Common myeloid progenitor, CD34-positive (primary cell): ENCODE measurements around the gene USP47.

Experiments used
- CTCF ChIA-PET: fragments of 350-600 bp; sonication (Branson Sonifier 250); formaldehyde crosslinking; loops from one replicate; lab custom pipeline; 2021; ENCODE audit warnings: antibody characterized with exemption; lab: Charles Lee
- POLR2A ChIA-PET: fragments of 350-600 bp; sonication (Branson Sonifier 250); formaldehyde crosslinking; loops from one replicate; lab custom pipeline; 2021; ENCODE audit warnings: antibody characterized with exemption; lab: Charles Lee
- DNase-seq, 3 donors: peaks; one replicate each; pipeline versions ENCODE4 v3.0.0 to v3.0.0-alpha.2; 2013
- H3K27ac ChIP-seq, 2 experiments: 1 replicate in 1 of 2; 2 replicates in 1 of 2; pipeline ENCODE4 v1.7.0; 2013; ENCODE audit warnings: inconsistent platforms in 2 of 2, low read length in 2 of 2, mild to moderate bottlenecking in 2 of 2, low read depth in 1 of 2, moderate library complexity in 1 of 2; ENCODE audit not compliant: severe bottlenecking in 2 of 2, insufficient read depth in 1 of 2, poor library complexity in 1 of 2
- H3K27me3 ChIP-seq, 5 experiments: replicated peaks in 2 of 5; 1 replicate in 3 of 5; 2 replicates in 2 of 5; pipeline versions ENCODE4 v1.6.1 to v1.7.0; 2013; ENCODE audit warnings: low read length in 4 of 5, mild to moderate bottlenecking in 2 of 5, moderate library complexity in 2 of 5, inconsistent platforms in 1 of 5; ENCODE audit not compliant: insufficient read depth in 5 of 5, control insufficient read depth in 4 of 5
- H3K36me3 ChIP-seq, 4 experiments: 1 replicate in 2 of 4; 2 replicates in 2 of 4; pipeline versions ENCODE4 v1.6.1 to v1.7.0; 2013; ENCODE audit warnings: low read length in 3 of 4, control low read depth in 1 of 4, mild to moderate bottlenecking in 1 of 4; ENCODE audit not compliant: control insufficient read depth in 4 of 4, insufficient read depth in 4 of 4
- H3K4me1 ChIP-seq, 4 experiments: 1 replicate in 3 of 4; 2 replicates in 1 of 4; pipeline versions ENCODE4 v1.6.1 to v1.7.1; 2013; ENCODE audit warnings: low read length in 3 of 4, mild to moderate bottlenecking in 3 of 4, control low read depth in 1 of 4, inconsistent platforms in 1 of 4, moderate library complexity in 1 of 4; ENCODE audit not compliant: control insufficient read depth in 4 of 4, insufficient read depth in 4 of 4; ENCODE audit errors: control extremely low read depth in 1 of 4
- H3K4me3 ChIP-seq, 7 experiments: 1 replicate in 4 of 7; 2 replicates in 3 of 7; pipeline versions ENCODE4 v1.5.1 to v1.7.0; 2013; ENCODE audit warnings: mild to moderate bottlenecking in 7 of 7, low read length in 6 of 7, moderate library complexity in 6 of 7, inconsistent platforms in 2 of 7, low read depth in 2 of 7, control low read depth in 1 of 7; ENCODE audit not compliant: insufficient read depth in 4 of 7, control insufficient read depth in 1 of 7; ENCODE audit errors: extremely low read depth in 1 of 7
- H3K9me3 ChIP-seq, 5 experiments: 1 replicate in 4 of 5; 2 replicates in 1 of 5; pipeline versions ENCODE4 v1.6.1 to v1.7.1; 2013; ENCODE audit warnings: low read length in 4 of 5, mild to moderate bottlenecking in 2 of 5, inconsistent platforms in 1 of 5, low read depth in 1 of 5, moderate library complexity in 1 of 5; ENCODE audit not compliant: control insufficient read depth in 4 of 5, insufficient read depth in 2 of 5; ENCODE audit errors: control extremely low read depth in 1 of 5
- WGBS: methylation state at CpG from one replicate; pipeline ENCODE4 v1.1.5; 2013; ENCODE audit not compliant: insufficient coverage; 5-methylcytosine and 5-hydroxymethylcytosine counted together

The USP47 gene

DNA sequence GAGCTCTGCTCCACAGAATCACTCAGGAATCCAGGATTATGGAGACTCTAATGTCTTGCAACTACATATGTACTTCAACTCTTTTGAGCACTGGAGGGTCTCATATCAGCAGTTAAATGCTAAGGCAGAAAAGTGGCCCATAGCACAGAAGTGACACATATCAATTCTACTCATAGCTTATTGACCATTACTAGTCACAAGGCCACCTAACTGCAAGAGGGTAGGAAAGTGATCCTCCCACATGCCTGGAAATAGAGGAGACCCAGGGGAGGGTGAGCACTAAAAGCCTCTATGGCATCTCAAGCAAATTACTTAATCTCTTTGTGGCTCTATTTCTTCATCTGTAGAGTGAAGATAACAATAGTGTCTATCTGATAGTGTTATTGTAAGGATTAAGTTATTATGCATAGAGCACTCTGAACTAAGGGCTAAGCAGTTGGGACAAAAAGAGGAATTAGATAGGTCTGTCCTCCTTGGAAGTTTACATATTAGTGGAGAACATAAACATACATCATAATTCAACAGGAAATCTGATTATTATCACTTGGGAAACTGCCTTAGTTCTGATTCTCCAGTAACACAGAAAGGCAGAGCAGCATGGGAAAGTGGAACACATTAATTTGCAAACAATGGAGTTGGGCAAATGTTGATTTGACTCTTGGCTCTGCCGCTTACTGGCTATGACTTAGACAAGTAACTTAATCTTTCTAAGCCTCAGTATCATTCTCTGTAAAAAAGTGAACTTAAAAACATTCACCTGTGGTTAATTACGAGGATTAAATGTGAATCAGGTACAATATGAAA lies 25.1 kb upstream of the USP47 start:
- ChIA-PET CTCF (interaction anchor here (0.7 kb wide), 1 partner anchor 55 kb away, joined by 3 read pairs; no protein-coding TSS in a partner anchor), POLR2A (no interaction called here)
- H3K36me3 ChIP-seq, result no peaks in the 10 kb centered on the region
- 100% methylated on average over 1 of the region's 2 CpGs for whole genome bisulfite sequencing
- no peaks in the 10 kb centered on the region for H3K4me1 ChIP-seq
- no peak overlapping the region for H3K4me3 ChIP-seq
- no peak overlapping the region for H3K27ac ChIP-seq
- no peaks in the 10 kb centered on the region for H3K9me3 ChIP-seq
- no peaks in the 10 kb centered on the region for H3K27me3 ChIP-seq
- DNase-seq, result no peak

DNA sequence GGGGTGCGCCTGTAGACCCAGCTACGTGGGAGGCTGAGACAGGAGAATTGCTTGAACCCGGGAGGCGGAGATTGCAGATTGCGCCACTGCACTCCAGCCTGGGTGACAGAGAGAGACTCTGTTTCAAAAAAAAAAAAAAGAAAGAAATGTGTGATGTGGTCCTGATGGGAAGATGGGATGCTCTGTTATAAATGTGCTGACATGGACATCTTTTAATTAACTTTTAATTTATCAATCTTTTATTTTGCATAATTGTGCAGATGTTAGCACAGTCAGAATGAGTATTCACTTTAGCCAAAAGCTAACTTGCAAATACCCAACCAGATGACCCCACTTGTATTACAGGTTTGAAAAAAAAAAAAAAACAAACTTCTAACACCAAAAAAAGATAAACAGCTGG lies 23.8 kb upstream of the USP47 start:
- ChIA-PET POLR2A (no interaction called here), CTCF (interaction anchor here (0.7 to 1.7 kb wide), 5 partner anchors 10 to 463 kb away, joined by 3 to 6 read pairs (median 4); no protein-coding TSS in a partner anchor)
- no peaks in the 10 kb centered on the region for H3K27me3 ChIP-seq
- no peak overlapping the region for H3K27ac ChIP-seq
- H3K4me3 ChIP-seq, result no peak overlapping the region
- DNase-seq, result no peak
- no peaks in the 10 kb centered on the region for H3K9me3 ChIP-seq
- H3K36me3 ChIP-seq, result no peaks in the 10 kb centered on the region
- 98% methylated on average over 4 of the region's 5 CpGs for WGBS
- no peaks in the 10 kb centered on the region for H3K4me1 ChIP-seq

DNA sequence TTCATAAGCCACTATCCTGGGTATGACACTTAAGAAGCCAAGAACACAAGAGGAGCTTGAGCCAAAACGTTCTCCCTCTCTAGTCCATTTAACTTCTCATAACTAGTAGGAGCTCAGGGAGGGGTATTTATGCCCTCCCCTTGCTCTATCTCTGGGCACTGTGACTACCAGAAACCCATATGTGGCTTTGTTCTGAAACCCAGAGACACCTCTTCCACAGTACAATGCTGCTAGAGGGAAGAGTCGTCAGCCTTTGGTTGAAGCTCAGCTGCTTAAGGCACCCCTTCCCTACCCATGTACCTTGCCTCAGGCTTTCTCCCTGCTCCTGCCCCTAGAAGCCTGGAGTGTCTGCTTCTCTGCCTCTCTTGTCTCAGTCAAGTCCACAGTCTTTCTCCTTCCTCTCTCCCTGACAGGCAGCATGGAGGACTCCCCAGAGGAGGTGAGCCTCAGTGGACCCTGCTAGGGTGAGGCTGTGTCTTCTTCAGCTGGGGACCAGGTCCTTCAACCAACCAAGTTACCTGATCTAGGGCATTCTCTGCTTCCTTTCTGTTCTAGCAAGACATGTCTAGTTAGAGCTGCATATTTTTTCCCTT lies 23.1 kb upstream of the USP47 start:
- no peak overlapping the region for H3K4me3 ChIP-seq
- no peaks in the 10 kb centered on the region for H3K9me3 ChIP-seq
- no peaks in the 10 kb centered on the region for H3K36me3 ChIP-seq
- WGBS, result 100% methylated on average over 2 of the region's 2 CpGs
- POLR2A ChIA-PET, result no interaction called here
- H3K27me3 ChIP-seq, result no peaks in the 10 kb centered on the region
- no peak overlapping the region for H3K27ac ChIP-seq
- CTCF ChIA-PET, result interaction anchor here (1.4 to 1.7 kb wide), 4 partner anchors 11 to 462 kb away, joined by 3 to 6 read pairs (median 4); no protein-coding TSS in a partner anchor
- no peak for DNase-seq
- no peaks in the 10 kb centered on the region for H3K4me1 ChIP-seq

DNA sequence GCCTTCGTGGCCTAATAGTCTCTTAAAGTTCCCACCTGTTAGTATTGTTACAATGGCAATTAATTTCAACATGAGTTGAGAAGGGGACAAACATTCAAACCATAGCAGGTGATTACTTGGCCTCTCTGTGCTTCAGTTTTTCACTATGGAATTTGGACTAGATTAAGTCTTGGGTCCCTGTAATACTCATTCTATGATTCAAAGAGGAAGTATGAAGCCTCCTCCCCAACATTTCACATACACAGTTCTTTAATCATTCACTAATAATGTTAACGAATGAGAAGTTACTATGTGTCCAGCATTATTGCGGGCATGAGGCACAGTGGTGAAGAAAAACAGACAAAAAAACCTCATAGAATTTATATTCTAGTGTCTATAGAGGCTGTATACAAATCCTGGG lies 19.9 kb upstream of the USP47 start:
- no peak for DNase-seq
- H3K4me1 ChIP-seq, result no peaks in the 10 kb centered on the region
- CTCF ChIA-PET, result no interaction called here
- H3K9me3 ChIP-seq, result no peaks in the 10 kb centered on the region
- POLR2A ChIA-PET, result no interaction called here
- H3K27me3 ChIP-seq, result no peaks in the 10 kb centered on the region
- 100% methylated on average over 1 of the region's 3 CpGs for WGBS
- no peaks in the 10 kb centered on the region for H3K36me3 ChIP-seq
- H3K4me3 ChIP-seq, result no peak overlapping the region
- no peak overlapping the region for H3K27ac ChIP-seq

DNA sequence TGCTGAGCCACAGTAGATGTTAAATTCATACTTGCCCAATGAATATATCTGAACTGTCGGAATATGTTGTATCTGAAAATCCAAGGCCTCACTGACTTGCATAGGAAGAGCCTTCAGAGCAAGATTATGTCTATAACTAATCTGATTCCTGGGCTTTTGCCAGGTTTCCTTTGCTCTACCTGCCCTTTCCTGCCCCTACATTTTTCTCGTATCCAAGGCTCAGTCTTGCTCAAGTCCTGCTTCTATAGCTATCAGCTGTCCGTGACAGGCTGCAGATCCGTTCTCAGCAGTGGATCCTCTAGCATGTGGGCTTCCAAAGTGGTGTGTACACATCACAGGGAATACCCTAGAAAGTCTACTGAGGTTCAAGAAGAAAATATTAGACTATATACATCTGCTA lies 18.8 kb upstream of the USP47 start:
- ChIA-PET CTCF (no interaction called here), POLR2A (no interaction called here)
- WGBS, result 100% methylated on average over 2 of the region's 4 CpGs

DNA sequence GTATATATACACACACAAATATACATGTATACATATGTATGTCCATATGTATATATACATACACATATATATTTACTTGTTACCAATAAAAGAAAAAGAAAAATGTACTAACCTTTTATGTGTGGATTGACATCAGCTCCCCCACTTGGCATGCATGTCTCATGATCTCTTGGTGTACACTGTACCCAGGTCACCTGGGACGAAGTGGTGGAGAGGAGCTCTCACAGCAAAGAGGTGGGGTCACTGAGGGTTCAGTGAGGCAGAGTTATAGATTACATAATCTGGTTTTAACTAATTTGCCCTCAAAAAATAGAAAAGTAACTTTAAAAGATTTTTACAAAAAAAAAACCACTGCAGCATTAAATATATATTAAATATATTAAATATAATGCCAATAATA lies 15.5 kb upstream of the USP47 start:
- no peak for DNase-seq
- ChIA-PET POLR2A (no interaction called here), CTCF (interaction anchor here (0.7 kb wide), 1 partner anchor 17 kb away, joined by 3 read pairs; no protein-coding TSS in a partner anchor)
- Histone ChIP-seq H3K4me1 (no peaks in the 10 kb centered on the region), H3K36me3 (no peaks in the 10 kb centered on the region), H3K4me3 (no peak overlapping the region), H3K27me3 (no peaks in the 10 kb centered on the region), H3K9me3 (no peaks in the 10 kb centered on the region), H3K27ac (no peak overlapping the region)
- WGBS, result no CpG with 5 or more reads among the region's 1 CpG

More for the DNA sequence above, 18.8 kb upstream of the USP47 start:
- Histone ChIP-seq H3K36me3 (no peaks in the 10 kb centered on the region), H3K4me1 (no peaks in the 10 kb centered on the region), H3K27me3 (no peaks in the 10 kb centered on the region), H3K9me3 (no peaks in the 10 kb centered on the region), H3K4me3 (no peak overlapping the region), H3K27ac (no peak overlapping the region)
- DNase-seq, result no peak

DNA sequence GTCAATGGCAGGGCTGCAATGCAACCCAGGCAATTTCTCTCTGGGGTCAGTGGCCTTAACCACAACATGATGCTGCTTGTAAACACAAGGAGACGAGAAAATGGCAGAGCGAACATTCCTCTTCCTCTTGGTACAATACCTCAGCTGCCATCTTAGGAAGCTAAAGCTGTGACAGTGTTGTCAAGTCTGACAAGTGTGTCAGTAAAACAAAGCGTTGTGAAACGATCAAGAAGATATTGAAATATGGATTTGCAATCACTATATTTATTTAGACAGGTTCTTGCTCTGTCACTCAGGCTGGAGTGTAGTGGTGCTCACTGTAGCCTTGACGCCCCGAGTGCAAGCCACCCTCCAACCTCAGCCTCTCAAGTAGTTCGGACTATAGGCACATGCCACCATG lies 14.5 kb upstream of the USP47 start:
- no peak for DNase-seq
- WGBS, result 100% methylated on average over 6 of the region's 7 CpGs
- no peaks in the 10 kb centered on the region for H3K9me3 ChIP-seq
- no peaks in the 10 kb centered on the region for H3K4me1 ChIP-seq
- H3K4me3 ChIP-seq, result no peak overlapping the region
- ChIA-PET POLR2A (no interaction called here), CTCF (interaction anchor here (0.8 to 1.4 kb wide), 2 partner anchors 24 to 40 kb away, joined by 3 to 4 read pairs; no protein-coding TSS in a partner anchor)
- no peaks in the 10 kb centered on the region for H3K36me3 ChIP-seq
- H3K27ac ChIP-seq, result no peak overlapping the region
- no peaks in the 10 kb centered on the region for H3K27me3 ChIP-seq
